PC-9 (cell line): Measurements from ENCODE around the gene ELMO1. TPM values are rescaled to one million over a fixed set of nuclear protein-coding genes. Genes with fewer than 3 reads are reported as not detected.

Experiments used
- BruUV-seq: library from RNA; stranded (reverse); fragments of 400-500 nt; replicated peaks from 2 replicates; lab custom pipeline; 2021; lab: Mats Ljungman, UMichigan
- CTCF ChIA-PET: fragments of 300-600 bp; sonication (Branson Sonifier 250); formaldehyde crosslinking; loops from one replicate; lab custom pipeline; 2022; ENCODE audit warnings: antibody characterized with exemption; lab: Charles Lee
- POLR2A ChIA-PET: fragments of 300-600 bp; sonication (Branson Sonifier 250); formaldehyde crosslinking; loops from one replicate; lab custom pipeline; 2022; ENCODE audit warnings: antibody characterized with exemption; ENCODE audit not compliant: unreplicated experiment; lab: Charles Lee
- DNase-seq, 2 experiments: peaks; one replicate each; pipeline versions ENCODE4 v3.0.0 to v3.0.0-alpha.2; 2015 to 2022; ENCODE audit warnings: mixed read lengths in 1 of 2
- H2AFZ ChIP-seq: fragments of 200-600 bp; sonication (generic); 2 replicates; pipeline ENCODE4 v1.8.1; 2017; ENCODE audit warnings: antibody characterized with exemption
- H3F3A ChIP-seq: fragments of 200-600 bp; sonication (generic); 2 replicates; pipeline ENCODE4 v1.8.1; 2017; ENCODE audit warnings: antibody characterized with exemption, mild to moderate bottlenecking, low read depth; ENCODE audit not compliant: insufficient read depth
- H3K27ac ChIP-seq: fragments of 200-600 bp; sonication (generic); 2 replicates; pipeline ENCODE4 v1.6.1; 2016; ENCODE audit warnings: mixed run types
- H3K27me3 ChIP-seq: fragments of 200-600 bp; sonication (generic); 2 replicates; pipeline ENCODE4 v1.6.1; 2016; ENCODE audit warnings: low read depth, mixed run types; ENCODE audit not compliant: insufficient read depth
- H3K36me3 ChIP-seq: fragments of 200-600 bp; sonication (generic); 2 replicates; pipeline ENCODE4 v1.6.1; 2016; ENCODE audit warnings: low read depth, mixed run types
- H3K4me1 ChIP-seq: fragments of 200-600 bp; sonication (generic); replicated peaks from 2 replicates; pipeline ENCODE4 v1.6.1; 2016; ENCODE audit warnings: mixed run types; ENCODE audit not compliant: insufficient read depth
- H3K4me2 ChIP-seq: fragments of 200-600 bp; sonication (generic); 2 replicates; pipeline ENCODE4 v1.6.1; 2017; ENCODE audit warnings: mixed run types
- H3K4me3 ChIP-seq: fragments of 200-600 bp; sonication (generic); 2 replicates; pipeline ENCODE4 v1.6.1; 2016; ENCODE audit warnings: mixed run types
- H3K79me2 ChIP-seq: fragments of 200-600 bp; sonication (generic); 2 replicates; pipeline ENCODE4 v1.6.1; 2017; ENCODE audit warnings: low read depth, mixed run types
- H3K9me2 ChIP-seq: fragments of 200-600 bp; sonication (generic); 2 replicates; pipeline ENCODE4 v1.8.1; 2017; ENCODE audit warnings: mild to moderate bottlenecking; ENCODE audit not compliant: insufficient read depth
- H3K9me3 ChIP-seq: fragments of 200-600 bp; sonication (generic); 2 replicates; pipeline ENCODE4 v1.8.1; 2016; ENCODE audit warnings: low read depth; ENCODE audit not compliant: insufficient read depth
- H4K20me1 ChIP-seq: fragments of 200-600 bp; sonication (generic); 2 replicates; pipeline ENCODE4 v1.8.1; 2017; ENCODE audit not compliant: insufficient read depth
- CTCF ChIP-seq: fragments of 200-600 bp; sonication (generic); conservative IDR thresholded peaks from 2 replicates; pipeline ENCODE4 v1.6.1; 2017; ENCODE audit warnings: mixed run types, antibody characterized with exemption, mild to moderate bottlenecking, moderate library complexity
- EZH2 ChIP-seq: fragments of 200-600 bp; sonication (generic); IDR thresholded peaks from 2 replicates; pipeline ENCODE4 v1.8.0; 2017; ENCODE audit warnings: antibody characterized with exemption, low read depth
- intact Hi-C: fragments of 100-400 bp; cut with micrococcal nuclease; formaldehyde crosslinking; loops from one replicate; pipeline ENCODE4 v1.10.0; 2022; ENCODE audit not compliant: unreplicated experiment
- total RNA-seq: library from RNA; stranded (reverse); gene quantifications from 2 replicates; pipeline ENCODE4 v1.2.3, GENCODE V29; 2021

Gene ELMO1
- total RNA-seq, 1 experiment from 2014 or later = 4.8 TPM

GRCh38 chr7:37433166-37433565, 15.5 kb downstream of the ELMO1 start:
- Histone ChIP-seq H3K9me2 (no peaks in the 10 kb centered on the region), H3K9me3 (no peaks in the 10 kb centered on the region), H3F3A (no peaks in the 10 kb centered on the region), H3K27me3 (no peaks in the 10 kb centered on the region; the same call in 1 of the 2 replicates), H3K4me1 (no peaks in the 10 kb centered on the region), H3K4me2 (no peak overlapping the region), H3K36me3 (no peaks in the 10 kb centered on the region), H3K4me3 (no peak overlapping the region), H2AFZ (no peak overlapping the region), H3K79me2 (no peaks in the 10 kb centered on the region), H4K20me1 (no peaks in the 10 kb centered on the region), H3K27ac (no peak overlapping the region)
- intact Hi-C loops = no loop called here
- POLR2A ChIA-PET = no interaction called here
- TF ChIP-seq CTCF (no peak), EZH2 (no peak)
- BruUV-seq = no TSS peak
- CTCF ChIA-PET = no interaction called here
- DNase-seq = no peak

- no peak for DNase-seq
- TF ChIP-seq EZH2 = no peak
- TF ChIP-seq CTCF = no peak
- Histone ChIP-seq H3K9me2 (no peaks in the 10 kb centered on the region), H3K4me3 (no peak overlapping the region), H3K4me2 (no peak overlapping the region), H3K36me3 (no peaks in the 10 kb centered on the region), H3K4me1 (no peaks in the 10 kb centered on the region), H4K20me1 (no peaks in the 10 kb centered on the region), H3K27ac (no peak overlapping the region), H3K9me3 (no peaks in the 10 kb centered on the region), H3F3A (no peaks in the 10 kb centered on the region), H2AFZ (no peak overlapping the region), H3K79me2 (no peaks in the 10 kb centered on the region), H3K27me3 (no peaks in the 10 kb centered on the region; the same call in 1 of the 2 replicates)
- intact Hi-C loops = no loop called here
- BruUV-seq = no TSS peak
- ChIA-PET POLR2A (no interaction called here), CTCF (no interaction called here)
Measured at GRCh38 chr7:37432281-37432920, 16.3 kb downstream of the ELMO1 start.

GRCh38 chr7:37431413-37431812, 17.3 kb downstream of the ELMO1 start:
- H3K4me1 ChIP-seq = no peaks in the 10 kb centered on the region
- ChIA-PET POLR2A (no interaction called here), CTCF (no interaction called here)
- H2AFZ ChIP-seq = no peak overlapping the region
- BruUV-seq = no TSS peak
- no peak for TF ChIP-seq CTCF
- no peak for TF ChIP-seq EZH2
- H3K27ac ChIP-seq = no peak overlapping the region
- no peaks in the 10 kb centered on the region for H3K9me2 ChIP-seq
- H3K9me3 ChIP-seq = no peaks in the 10 kb centered on the region
- intact Hi-C loops = no loop called here
- H3K4me3 ChIP-seq = no peak overlapping the region
- H4K20me1 ChIP-seq = no peaks in the 10 kb centered on the region
- H3K79me2 ChIP-seq = no peaks in the 10 kb centered on the region
- H3F3A ChIP-seq = no peaks in the 10 kb centered on the region
- H3K4me2 ChIP-seq = no peak overlapping the region
- DNase-seq = no peak
- no peaks in the 10 kb centered on the region; the same call in 1 of the 2 replicates for H3K27me3 ChIP-seq
- H3K36me3 ChIP-seq = no peaks in the 10 kb centered on the region
